HG03457 (cell line): Measurements from ENCODE around the gene SPATS2L.

ENCODE experiments used
- ATAC-seq: cut with Tn5 transposase; IDR thresholded peaks from one replicate; pipeline ENCODE4 v1.9.1; 2021; ENCODE audit warnings: moderate number of reproducible peaks; ENCODE audit not compliant: unreplicated experiment

The SPATS2L gene

GRCh38 chr2:200296118-200296517, 10.4 kb upstream of the SPATS2L start:
- ATAC-seq = no peak

DNA sequence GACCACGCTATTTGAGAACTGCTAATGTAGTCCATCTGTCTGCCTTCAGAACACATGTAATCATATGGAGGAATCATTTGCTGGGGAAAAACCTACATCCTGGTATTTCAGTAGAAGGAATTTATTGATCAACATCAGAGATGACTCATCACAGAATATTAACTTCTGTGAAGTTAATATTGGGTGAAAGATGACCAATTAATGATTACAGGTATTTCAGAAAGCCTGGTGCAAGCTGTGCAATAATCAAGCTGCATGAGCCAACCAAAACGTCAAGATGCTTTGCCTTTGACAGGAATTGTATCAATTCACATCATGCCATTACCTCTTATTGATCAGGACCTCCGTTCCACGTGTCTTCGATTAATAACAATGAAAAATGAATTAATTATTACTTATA, 9.4 kb upstream of the SPATS2L start:
- no peak for ATAC-seq

GRCh38 chr2:200297989-200298388, 8.5 kb upstream of the SPATS2L start:
- no peak for ATAC-seq

- no peak for ATAC-seq
Observed at GRCh38 chr2:200298816-200299215, 7.7 kb upstream of the SPATS2L start.

DNA sequence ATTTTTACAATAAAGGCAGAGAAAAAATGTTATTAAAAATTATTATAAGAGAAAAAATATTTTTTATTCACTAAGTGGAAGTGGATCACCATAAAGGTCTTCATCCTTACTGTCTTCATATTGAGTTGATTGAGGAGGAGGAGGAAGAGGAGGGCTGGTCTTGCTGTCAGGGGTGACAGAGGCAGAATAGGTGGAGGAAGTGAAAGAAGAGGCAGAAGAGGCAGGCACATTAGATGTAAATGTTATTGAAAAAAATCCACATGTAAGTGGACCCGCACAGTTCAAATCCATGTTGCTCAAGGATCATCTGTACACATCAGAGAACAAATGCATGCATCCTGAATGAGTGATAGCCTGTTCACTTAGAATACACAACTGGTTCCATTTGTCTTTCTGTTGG, 6.4 kb upstream of the SPATS2L start:
- no peak for ATAC-seq

GRCh38 chr2:200300638-200301314, 5.7 kb upstream of the SPATS2L start:
- no peak for ATAC-seq

GRCh38 chr2:200301953-200302858, 4.3 kb upstream of the SPATS2L start:
- ATAC-seq = no peak

GRCh38 chr2:200302940-200303727, 3.4 kb upstream of the SPATS2L start:
- ATAC-seq = no peak

DNA sequence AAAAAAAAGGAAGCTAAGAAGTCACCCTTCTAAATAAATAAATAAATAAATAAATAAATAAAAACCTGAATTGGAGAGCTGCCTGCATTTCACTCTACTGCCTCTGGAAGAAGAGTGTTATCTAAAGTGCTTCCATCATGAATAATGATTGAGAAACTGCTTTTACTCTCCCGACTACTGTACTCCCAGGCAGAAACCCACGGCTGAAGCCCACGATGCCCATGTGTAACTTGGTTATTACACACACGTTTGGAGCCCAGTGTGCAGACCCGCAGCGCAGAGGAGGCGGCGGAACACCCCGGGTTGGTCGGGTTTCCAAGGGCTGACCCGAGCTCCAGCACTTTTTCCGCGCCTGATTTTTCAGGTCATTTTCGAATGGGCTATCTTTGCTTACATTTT, 697 bp upstream of the SPATS2L start:
- ATAC-seq = no peak

DNA sequence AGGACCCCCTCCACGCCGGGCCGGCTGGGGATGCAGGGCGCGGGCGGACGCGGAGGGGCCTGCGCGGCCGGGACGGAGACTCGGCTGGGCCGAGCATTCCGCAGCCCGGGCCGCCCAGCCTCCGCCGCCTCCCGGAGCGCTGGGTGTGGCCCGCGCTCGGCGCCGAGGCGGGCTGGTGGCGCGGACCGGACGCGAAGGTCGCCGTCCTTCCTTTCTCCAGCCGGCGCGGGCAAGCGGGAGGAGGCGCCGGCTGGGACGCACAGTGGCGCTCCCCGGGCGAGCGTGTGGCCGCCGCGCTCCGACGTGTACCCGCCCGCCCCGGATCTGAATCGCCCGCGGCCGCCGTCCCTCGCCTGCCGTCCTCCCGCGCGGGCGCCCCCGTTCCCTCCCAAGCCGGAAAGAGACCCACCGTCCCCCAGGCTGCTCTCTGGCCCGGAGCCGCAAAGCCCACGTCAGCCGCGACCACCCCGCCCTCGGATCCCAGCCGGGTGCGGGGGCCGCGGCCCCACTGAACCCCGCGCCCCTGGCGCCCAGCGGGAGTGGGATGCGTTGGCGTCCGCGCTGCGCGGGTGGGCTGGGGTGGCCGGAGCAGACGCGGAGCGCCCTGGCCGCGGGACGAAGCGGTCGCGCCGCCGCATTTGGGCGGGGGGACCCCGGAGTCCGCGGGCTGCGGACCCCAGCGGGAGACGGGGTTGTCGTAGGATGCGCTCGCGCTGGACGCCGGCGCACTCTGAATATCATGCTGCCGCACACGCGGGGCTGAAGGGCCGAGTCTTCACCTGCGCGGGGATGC, 634 bp downstream of the SPATS2L start:
- ATAC-seq = peak; percentile 49

- ATAC-seq = no peak
Observed at GRCh38 chr2:200307724-200308545, 1.4 kb downstream of the SPATS2L start.

DNA sequence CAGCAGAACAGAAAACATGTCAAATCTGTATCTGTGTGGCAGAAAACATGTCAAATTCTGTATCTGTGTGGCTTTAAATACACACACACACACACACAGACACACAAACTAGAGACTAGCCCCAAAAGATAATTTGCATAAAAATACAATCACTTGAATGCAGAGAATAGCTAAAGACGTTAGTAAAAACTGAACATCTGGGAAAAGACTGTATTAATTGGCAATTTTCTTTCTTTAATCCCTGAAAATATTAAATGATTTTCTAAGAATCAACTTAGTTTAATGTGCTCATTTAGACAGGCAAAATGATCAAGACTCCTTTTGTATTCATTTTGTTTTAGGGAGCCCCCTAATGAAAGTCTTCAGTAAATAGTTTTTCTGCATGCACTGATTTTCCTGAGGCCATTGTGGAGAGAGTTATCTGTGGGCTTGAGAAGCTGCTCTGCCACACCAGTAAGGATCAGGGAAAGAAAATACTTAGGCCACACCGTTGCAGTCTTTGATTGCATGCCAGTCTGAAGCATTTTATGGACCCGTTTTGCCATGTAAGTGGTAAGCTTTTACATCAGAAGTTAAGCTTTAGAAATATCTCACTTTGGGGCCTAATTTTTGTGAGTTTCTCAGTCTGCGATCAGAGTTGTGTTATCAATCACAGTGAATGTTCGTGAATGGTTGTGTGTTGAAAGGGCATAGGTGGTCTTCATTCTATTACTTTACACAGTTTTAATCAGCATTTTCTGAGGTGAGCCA, 2.2 kb downstream of the SPATS2L start:
- ATAC-seq = no peak

GRCh38 chr2:200309296-200310049, 3.0 kb downstream of the SPATS2L start:
- no peak for ATAC-seq

DNA sequence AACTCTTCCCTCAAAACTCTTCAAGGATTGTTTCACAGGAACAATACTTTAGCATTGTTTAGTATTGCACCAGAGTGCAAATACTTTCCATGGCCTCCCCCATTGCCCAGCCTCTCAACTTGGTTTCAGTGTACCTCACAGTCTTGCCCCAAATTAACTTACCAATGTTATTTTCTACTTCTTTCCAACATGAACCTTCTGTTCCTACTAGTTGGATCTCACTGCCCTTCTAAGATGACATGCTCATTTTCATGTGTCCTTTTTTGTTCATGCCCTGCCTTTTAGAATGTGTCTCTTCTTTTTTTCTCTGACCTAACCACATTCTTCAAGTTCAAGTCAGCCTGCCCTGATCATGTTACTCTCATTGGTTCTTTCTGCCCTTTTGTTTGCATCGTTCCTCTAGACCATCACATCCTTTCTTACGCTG, 4.1 kb downstream of the SPATS2L start:
- ATAC-seq = no peak

DNA sequence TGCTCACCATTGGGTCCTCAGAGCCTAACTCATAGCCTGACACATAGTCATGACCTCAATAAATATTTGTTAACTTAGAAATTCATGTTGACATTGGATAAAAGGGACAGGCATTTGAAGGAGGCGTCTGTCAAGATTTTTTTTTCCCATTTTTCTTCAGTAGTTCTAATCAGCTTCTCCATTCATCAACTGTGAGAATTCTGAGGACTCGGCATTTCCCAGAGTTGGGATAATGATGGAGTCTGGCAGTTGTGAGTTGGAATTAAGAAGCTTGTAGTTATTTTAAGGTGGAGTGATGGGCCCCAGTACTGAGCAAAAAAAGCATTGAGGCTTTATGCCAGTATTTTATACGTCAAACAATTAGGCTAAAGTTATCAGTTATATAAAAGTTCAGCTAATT, 4.6 kb downstream of the SPATS2L start:
- no peak for ATAC-seq

GRCh38 chr2:200314976-200315567, 8.6 kb downstream of the SPATS2L start:
- ATAC-seq = no peak

DNA sequence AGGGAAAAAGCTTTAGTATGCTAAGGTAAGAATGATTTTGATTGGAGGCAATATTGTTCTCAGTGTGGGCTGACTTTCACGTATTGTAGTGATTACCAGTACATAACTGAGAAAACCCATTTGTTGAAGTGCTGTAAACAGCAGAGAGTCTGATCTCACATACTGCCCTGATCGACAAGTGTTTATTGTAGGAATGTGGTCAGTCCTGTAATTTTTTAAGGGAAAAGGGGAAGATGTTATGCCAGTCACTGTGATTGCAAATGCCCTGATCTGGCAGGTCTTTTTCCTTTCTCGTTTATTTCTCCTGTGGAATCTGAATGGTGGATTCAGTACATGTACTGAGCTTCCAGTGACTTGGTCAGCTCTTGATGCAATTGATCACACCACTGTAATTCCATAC, 11.5 kb downstream of the SPATS2L start:
- ATAC-seq = no peak

GRCh38 chr2:200318940-200319435, 12.5 kb downstream of the SPATS2L start:
- no peak for ATAC-seq
